ENCODE data around the gene RBPMS2.
A peak's percentile ranks its signal among the peaks of the same experiment; 100 is the strongest.

RBPMS2 gene

DNA sequence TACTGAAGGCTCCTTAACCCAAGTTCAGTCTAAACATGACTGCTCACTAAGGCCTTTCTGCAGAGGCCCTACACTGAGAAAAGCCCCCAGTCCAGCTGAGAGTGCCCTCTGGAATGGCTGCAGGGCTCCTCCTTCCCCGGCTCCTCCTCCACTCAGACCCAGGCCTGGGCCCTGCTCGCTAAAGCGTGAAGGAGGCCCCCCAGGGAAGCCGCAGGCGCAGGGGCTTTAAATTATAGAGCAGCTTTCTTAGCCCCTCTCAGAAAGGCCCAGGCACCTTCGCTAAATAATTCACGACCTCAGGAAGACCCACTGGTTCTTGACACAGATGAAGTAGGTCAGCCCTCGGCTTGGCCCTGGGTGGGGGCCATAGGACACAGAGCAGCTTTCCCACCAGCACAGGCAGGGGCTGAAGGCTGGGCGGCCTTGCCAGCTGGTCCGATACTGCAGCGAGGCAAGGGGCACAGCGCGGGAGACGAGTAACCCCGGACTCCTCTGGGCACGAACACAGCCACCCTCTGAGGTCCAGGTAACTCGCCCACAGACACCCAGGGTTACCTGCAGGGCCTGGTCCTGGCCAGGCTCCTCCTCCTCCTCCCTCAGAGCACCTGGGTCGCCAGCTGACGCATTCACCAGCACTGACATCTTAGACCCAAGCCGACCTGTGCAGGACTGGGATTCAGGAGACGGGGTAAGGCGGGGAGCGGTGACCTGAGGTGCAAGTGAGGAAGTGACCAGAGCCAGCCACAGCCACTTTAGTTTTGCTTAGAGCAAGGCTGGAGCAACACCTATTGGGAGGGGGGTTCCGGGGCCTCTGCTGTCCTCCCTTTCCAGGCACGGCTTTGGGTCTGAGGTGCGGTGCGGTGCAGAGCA, 36.9 kb downstream of the RBPMS2 start:
- Histone ChIP-seq H3K4me2 (ENCODE audit: low read length) (no peak overlapping the region), H3K27me3 (ENCODE audit: low read depth, low read length) (no peaks in the 10 kb centered on the region)

DNA sequence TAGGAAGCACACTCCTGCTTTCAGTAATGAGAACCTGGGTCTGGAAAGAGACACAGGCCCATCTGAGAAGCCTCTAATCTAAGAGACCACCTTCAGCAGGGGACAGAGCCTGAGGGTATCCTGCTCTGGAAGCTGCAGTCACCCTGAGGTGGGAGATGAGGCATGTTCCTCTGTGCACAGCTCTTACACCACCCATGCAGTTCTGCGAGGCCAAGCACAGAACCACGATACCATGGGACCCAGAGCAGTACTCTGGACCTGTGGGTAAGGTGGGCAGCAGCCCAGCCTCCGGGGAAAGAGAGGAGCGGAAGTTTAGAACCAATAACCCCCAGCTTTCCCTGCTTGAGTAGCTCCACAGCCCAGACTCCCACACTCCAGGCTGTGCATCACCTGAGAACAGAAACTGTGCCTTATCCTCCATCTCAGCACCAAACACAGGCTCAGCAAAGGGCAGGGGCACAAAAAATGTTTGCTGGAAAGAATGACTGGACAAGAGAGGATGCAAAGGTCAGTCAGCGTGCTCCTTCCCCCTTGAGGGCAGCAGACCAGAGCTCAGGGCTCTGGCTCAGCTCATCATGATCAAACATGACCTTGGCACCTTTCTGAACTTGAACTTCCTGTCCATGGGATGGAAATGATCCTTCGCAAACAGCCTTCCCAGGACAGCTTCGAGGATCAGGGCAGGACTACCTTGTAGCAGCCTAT, 43.1 kb downstream of the RBPMS2 start:
- Histone ChIP-seq H3K27ac (ENCODE audit: low read length) (no peak overlapping the region), H2AFZ (ENCODE audit: low read depth, low read length) (no peak overlapping the region)

More for the DNA sequence above, 36.9 kb downstream of the RBPMS2 start:
- Histone ChIP-seq H3K36me3 (replicated peaks; ENCODE audit: low read depth, low read length) (no peaks in the 10 kb centered on the region), H3K4me1 (ENCODE audit: low read length) (no peaks in the 10 kb centered on the region), H3K9me3 (ENCODE audit: insufficient read depth, low read length) (no peaks in the 10 kb centered on the region), H3K9ac (ENCODE audit: low read length) (no peak overlapping the region), H3K27ac (ENCODE audit: low read length) (no peak overlapping the region), H2AFZ (ENCODE audit: low read depth, low read length) (no peak overlapping the region), H3K4me3 (ENCODE audit: low read length) (no peak overlapping the region), H3K79me2 (ENCODE audit: low read length) (no peaks in the 10 kb centered on the region), H4K20me1 (ENCODE audit: insufficient read depth, low read length) (no peaks in the 10 kb centered on the region)
- TF ChIP-seq, protein P1, sequence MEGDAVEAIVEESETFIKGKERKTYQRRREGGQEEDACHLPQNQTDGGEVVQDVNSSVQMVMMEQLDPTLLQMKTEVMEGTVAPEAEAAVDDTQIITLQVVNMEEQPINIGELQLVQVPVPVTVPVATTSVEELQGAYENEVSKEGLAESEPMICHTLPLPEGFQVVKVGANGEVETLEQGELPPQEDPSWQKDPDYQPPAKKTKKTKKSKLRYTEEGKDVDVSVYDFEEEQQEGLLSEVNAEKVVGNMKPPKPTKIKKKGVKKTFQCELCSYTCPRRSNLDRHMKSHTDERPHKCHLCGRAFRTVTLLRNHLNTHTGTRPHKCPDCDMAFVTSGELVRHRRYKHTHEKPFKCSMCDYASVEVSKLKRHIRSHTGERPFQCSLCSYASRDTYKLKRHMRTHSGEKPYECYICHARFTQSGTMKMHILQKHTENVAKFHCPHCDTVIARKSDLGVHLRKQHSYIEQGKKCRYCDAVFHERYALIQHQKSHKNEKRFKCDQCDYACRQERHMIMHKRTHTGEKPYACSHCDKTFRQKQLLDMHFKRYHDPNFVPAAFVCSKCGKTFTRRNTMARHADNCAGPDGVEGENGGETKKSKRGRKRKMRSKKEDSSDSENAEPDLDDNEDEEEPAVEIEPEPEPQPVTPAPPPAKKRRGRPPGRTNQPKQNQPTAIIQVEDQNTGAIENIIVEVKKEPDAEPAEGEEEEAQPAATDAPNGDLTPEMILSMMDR (IDR thresholded peaks at IDR 0.05; ENCODE audit: low read depth, low read length): no peak
- no peak for TF ChIP-seq EZH2phosphoT487 (IDR thresholded peaks at IDR 0.05; ENCODE audit: low read depth)

DNA sequence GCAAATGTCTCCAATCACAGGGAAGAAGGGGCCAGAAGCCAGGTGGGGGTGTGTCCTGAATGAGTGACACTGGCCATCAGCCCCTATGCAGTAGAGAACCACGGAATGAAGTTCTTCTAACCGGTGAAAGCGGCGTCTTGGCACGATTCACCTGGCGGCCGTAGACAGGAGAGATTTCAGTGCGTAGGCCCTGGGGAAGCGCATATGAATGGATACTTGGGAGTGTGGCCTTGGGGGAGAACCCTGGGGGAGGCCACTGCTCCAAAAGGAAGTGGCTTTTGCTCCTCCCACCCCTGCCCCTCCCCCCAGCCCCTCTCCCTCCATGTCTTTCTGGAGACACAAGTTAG, 43.6 kb downstream of the RBPMS2 start:
- Histone ChIP-seq H3K36me3 (replicated peaks; ENCODE audit: low read depth, low read length) (no peaks in the 10 kb centered on the region), H3K9ac (ENCODE audit: low read length) (no peak overlapping the region), H3K9me3 (ENCODE audit: insufficient read depth, low read length) (no peaks in the 10 kb centered on the region), H2AFZ (ENCODE audit: low read depth, low read length) (peak overlapping the region; percentile 47; the same call in 1 of the 2 replicates), H3K4me3 (ENCODE audit: low read length) (no peak overlapping the region), H4K20me1 (ENCODE audit: insufficient read depth, low read length) (no peaks in the 10 kb centered on the region), H3K4me1 (ENCODE audit: low read length) (peaks cover 8% of the 10 kb centered on the region), H3K79me2 (ENCODE audit: low read length) (no peaks in the 10 kb centered on the region), H3K27ac (ENCODE audit: low read length) (no peak overlapping the region), H3K27me3 (ENCODE audit: low read depth, low read length) (peaks cover 9% of the 10 kb centered on the region), H3K4me2 (ENCODE audit: low read length) (peak overlapping the region; percentile 60)
- no peak for TF ChIP-seq EZH2phosphoT487 (IDR thresholded peaks at IDR 0.05; ENCODE audit: low read depth)
- TF ChIP-seq, protein P1 (IDR thresholded peaks at IDR 0.05; ENCODE audit: low read depth, low read length): no peak

More for the DNA sequence above, 43.1 kb downstream of the RBPMS2 start:
- Histone ChIP-seq H3K4me2 (ENCODE audit: low read length) (no peak overlapping the region), H3K4me1 (ENCODE audit: low read length) (peaks cover 8% of the 10 kb centered on the region), H3K79me2 (ENCODE audit: low read length) (no peaks in the 10 kb centered on the region), H3K9me3 (ENCODE audit: insufficient read depth, low read length) (no peaks in the 10 kb centered on the region), H3K9ac (ENCODE audit: low read length) (no peak overlapping the region), H3K4me3 (ENCODE audit: low read length) (no peak overlapping the region), H3K27me3 (ENCODE audit: low read depth, low read length) (peaks cover 9% of the 10 kb centered on the region), H4K20me1 (ENCODE audit: insufficient read depth, low read length) (no peaks in the 10 kb centered on the region), H3K36me3 (replicated peaks; ENCODE audit: low read depth, low read length) (no peaks in the 10 kb centered on the region)
- TF ChIP-seq EZH2phosphoT487 (IDR thresholded peaks at IDR 0.05; ENCODE audit: low read depth): no peak
- TF ChIP-seq, protein P1 (IDR thresholded peaks at IDR 0.05; ENCODE audit: low read depth, low read length): no peak

All from OCI-LY3 (cell line).